K562 (cell line): ENCODE measurements around the gene IGFALS.

ENCODE experiments used
- ARNT ChIP-seq, 2 experiments: fragments of 450-650 bp; IDR thresholded peaks; 2 replicates each; pipeline ENCODE4 v1.6.1; 2016; ENCODE audit warnings: mild to moderate bottlenecking in 1 of 2
- CHD2 ChIP-seq: IDR thresholded peaks from 2 replicates; pipeline ENCODE4 v1.6.1; 2011; ENCODE audit warnings: low read depth, low read length
- ELF4 ChIP-seq: fragments of 450-650 bp; formaldehyde crosslinking; IDR thresholded peaks from 2 replicates; pipeline ENCODE4 v1.4.0; 2022; ENCODE audit warnings: missing genetic modification characterization
- EZH2 ChIP-seq: IDR thresholded peaks from 2 replicates; pipeline ENCODE4 v1.6.1; 2012; ENCODE audit warnings: low read depth, mild to moderate bottlenecking, inconsistent platforms, low read length, borderline replicate concordance
- FOXM1 ChIP-seq, 2 experiments: fragments of 450-650 bp in 1 of 2; sonication (generic) in 1 of 2; formaldehyde crosslinking in 1 of 2; IDR thresholded peaks; 2 replicates each; pipeline versions ENCODE4 v1.6.1 to v1.9.0; 2017 to 2022; ENCODE audit warnings: low read depth in 2 of 2, mild to moderate bottlenecking in 2 of 2, missing genetic modification reagents in 1 of 2, moderate library complexity in 1 of 2
- RAD21 ChIP-seq, 2 experiments: fragments of 250-450 bp in 1 of 2; fragments of 450-650 bp in 1 of 2; sonication (Bioruptor Pico) in 1 of 2; formaldehyde crosslinking in 1 of 2; IDR thresholded peaks in 1 of 2; conservative IDR thresholded peaks in 1 of 2; 2 replicates each; pipeline versions ENCODE4 v1.4.0 to v1.8.0; 2020 to 2022; ENCODE audit warnings: mild to moderate bottlenecking in 2 of 2, moderate library complexity in 1 of 2
- SIN3A ChIP-seq, 2 experiments: fragments of 150-350 bp in 1 of 2; IDR thresholded peaks; 2 replicates each; pipeline ENCODE4 v1.6.1; 2011 to 2016; ENCODE audit warnings: borderline replicate concordance in 2 of 2, low read depth in 2 of 2, low read length in 2 of 2, mild to moderate bottlenecking in 2 of 2, moderate library complexity in 2 of 2; ENCODE audit not compliant: control insufficient read depth in 1 of 2
- TF ChIP-seq, protein P1 (sequence below): sonication (generic); formaldehyde crosslinking; IDR thresholded peaks from 2 replicates; pipeline ENCODE4 v1.8.0; 2022; ENCODE audit warnings: mild to moderate bottlenecking, missing genetic modification reagents
- TF ChIP-seq, protein P2 (sequence below), 3 experiments: IDR thresholded peaks in 2 of 3; conservative IDR thresholded peaks in 1 of 3; 2 replicates each; pipeline ENCODE4 v1.5.1; 2011 to 2012; ENCODE audit warnings: low read length in 3 of 3, mild to moderate bottlenecking in 3 of 3, control low read depth in 2 of 3, improper control_type of control experiment in 1 of 3, inconsistent platforms in 1 of 3, low read depth in 1 of 3, mixed read lengths in 1 of 3, moderate library complexity in 1 of 3; ENCODE audit not compliant: insufficient read depth in 2 of 3

DNA sequence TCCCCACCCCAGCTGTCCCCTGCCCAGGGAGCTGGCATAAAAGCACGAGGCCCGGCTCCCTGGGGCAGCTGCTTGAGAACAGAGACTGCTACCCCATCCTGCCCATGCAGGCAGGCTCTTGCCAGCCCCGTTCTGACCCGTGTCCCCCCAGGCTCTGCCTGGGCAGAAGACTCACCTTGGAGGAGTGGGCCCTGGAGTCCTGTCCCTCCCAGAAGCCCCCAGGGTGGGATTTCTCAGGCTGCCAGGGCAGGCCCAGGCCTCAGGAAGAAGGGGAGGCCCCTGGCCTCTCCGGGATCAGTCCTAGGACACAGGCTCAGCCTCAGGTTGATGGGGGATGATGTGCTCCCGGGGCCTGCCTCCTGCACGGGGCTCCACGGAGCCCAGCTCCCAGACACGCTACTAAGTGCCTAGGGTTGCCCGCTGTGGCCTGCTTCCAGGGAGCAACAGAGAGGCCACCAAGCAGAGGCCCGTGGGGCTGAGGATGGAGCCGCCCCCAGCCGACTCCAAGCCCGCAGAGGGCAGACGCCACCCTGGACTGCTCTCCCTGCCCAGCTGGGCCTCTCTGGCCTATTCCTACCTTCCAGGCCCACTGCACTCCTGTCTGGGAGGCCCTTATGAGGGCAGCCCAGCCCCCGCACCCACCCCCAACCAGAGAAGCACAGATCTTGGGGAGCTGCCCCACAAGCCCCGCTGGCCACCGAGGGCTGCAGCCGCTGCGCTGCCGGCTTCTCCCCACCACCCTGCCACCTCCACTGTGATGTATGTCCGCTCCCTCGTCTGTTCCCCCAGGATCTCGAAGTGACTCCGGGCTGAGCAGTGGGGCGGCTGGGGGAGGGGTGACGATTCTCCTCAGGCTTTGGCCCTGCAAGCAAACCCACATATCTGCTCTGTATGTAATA, 23.9 kb downstream of the IGFALS start:
- TF ChIP-seq FOXM1 (IDR thresholded peaks at IDR 0.05; ENCODE audit: low read depth): no peak
- no peak for TF ChIP-seq FOXM1 (CRISPR knock-in tag; IDR thresholded peaks at IDR 0.05; ENCODE audit: low read depth)
- TF ChIP-seq, protein P1, sequence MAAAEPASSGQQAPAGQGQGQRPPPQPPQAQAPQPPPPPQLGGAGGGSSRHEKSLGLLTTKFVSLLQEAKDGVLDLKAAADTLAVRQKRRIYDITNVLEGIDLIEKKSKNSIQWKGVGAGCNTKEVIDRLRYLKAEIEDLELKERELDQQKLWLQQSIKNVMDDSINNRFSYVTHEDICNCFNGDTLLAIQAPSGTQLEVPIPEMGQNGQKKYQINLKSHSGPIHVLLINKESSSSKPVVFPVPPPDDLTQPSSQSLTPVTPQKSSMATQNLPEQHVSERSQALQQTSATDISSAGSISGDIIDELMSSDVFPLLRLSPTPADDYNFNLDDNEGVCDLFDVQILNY (CRISPR knock-in tag): no peak
- TF ChIP-seq EZH2: no peak
- TF ChIP-seq, protein P2, sequence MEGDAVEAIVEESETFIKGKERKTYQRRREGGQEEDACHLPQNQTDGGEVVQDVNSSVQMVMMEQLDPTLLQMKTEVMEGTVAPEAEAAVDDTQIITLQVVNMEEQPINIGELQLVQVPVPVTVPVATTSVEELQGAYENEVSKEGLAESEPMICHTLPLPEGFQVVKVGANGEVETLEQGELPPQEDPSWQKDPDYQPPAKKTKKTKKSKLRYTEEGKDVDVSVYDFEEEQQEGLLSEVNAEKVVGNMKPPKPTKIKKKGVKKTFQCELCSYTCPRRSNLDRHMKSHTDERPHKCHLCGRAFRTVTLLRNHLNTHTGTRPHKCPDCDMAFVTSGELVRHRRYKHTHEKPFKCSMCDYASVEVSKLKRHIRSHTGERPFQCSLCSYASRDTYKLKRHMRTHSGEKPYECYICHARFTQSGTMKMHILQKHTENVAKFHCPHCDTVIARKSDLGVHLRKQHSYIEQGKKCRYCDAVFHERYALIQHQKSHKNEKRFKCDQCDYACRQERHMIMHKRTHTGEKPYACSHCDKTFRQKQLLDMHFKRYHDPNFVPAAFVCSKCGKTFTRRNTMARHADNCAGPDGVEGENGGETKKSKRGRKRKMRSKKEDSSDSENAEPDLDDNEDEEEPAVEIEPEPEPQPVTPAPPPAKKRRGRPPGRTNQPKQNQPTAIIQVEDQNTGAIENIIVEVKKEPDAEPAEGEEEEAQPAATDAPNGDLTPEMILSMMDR (IDR thresholded peaks at IDR 0.05 in 2 of 3, conservative IDR thresholded peaks at IDR 0.05 in 1 of 3; ENCODE audit: insufficient read depth in 2 of 3, low read depth in 1 of 3, low read length in 3 of 3): no peak
- no peak for TF ChIP-seq CHD2
- TF ChIP-seq RAD21 (CRISPR knock-in tag; conservative IDR thresholded peaks at IDR 0.05 in 1 of 2, IDR thresholded peaks at IDR 0.05 in 1 of 2): no peak
- TF ChIP-seq SIN3A (IDR thresholded peaks at IDR 0.05; ENCODE audit: borderline replicate concordance in 2 of 2, control insufficient read depth in 1 of 2, low read depth in 2 of 2, low read length in 2 of 2): no peak
- no peak for TF ChIP-seq ELF4 (CRISPR knock-in tag)
- TF ChIP-seq ARNT (IDR thresholded peaks at IDR 0.05): no peak
